Measurements from ENCODE around the gene BNC2. TPM values are rescaled to one million over a fixed set of nuclear protein-coding genes. Genes with fewer than 3 reads are reported as not detected.
A peak's percentile ranks its signal among the peaks of the same experiment; 100 is the strongest.

The BNC2 gene
- total RNA-seq, 1 donor from 2014 or later = 38.0 TPM

DNA sequence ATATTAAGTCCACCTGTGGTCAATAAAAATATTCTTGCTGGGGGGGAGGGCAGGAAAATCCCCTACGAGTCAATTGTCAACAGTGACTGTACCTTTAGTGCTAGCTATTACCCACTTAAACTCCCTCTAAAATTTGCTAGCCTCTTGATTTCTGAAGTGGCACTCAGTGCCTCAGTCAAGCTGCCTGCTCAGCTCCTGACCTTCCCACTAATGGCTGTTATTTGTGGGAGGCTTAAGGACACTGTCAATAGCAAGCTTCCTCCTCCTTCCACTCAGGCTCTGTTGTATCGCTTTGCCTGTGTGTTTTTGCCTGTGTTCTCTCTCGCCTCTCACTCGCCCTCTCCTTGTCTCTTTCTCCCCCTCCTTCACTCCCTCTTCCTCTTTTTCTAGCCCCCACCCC, 140.8 kb downstream of the BNC2 start:
- Histone ChIP-seq H3K4me3 (ENCODE audit: insufficient read depth, low read depth, low read length) (no peak overlapping the region), H3K27me3 (ENCODE audit: insufficient read depth, low read length) (no peaks in the 10 kb centered on the region), H2AFZ (ENCODE audit: low read depth, low read length) (no peak overlapping the region), H3K79me2 (ENCODE audit: insufficient read depth, low read length) (peaks cover 34% of the 10 kb centered on the region), H3K27ac (ENCODE audit: low read depth, low read length) (no peak overlapping the region), H4K20me1 (ENCODE audit: insufficient read depth, low read length) (no peaks in the 10 kb centered on the region), H3K4me1 (ENCODE audit: insufficient read depth, low read length) (peaks cover 19% of the 10 kb centered on the region), H3K4me2 (ENCODE audit: low read length) (peak overlapping the region; percentile 7), H3K9ac (ENCODE audit: low read length) (no peak overlapping the region), H3K36me3 (ENCODE audit: insufficient read depth, low read length) (no peaks in the 10 kb centered on the region), H3K9me3 (ENCODE audit: insufficient read depth, low read depth, low read length) (no peaks in the 10 kb centered on the region)
- peak overlapping the region; percentile 40 for H3K4me3 Mint-ChIP-seq (ENCODE audit: unreplicated experiment)
- H3K27me3 Mint-ChIP-seq (ENCODE audit: low read depth, unreplicated experiment) = no peaks in the 10 kb centered on the region
- FAIRE-seq (no peak), DNase-seq (ENCODE audit: low read depth) (no peak)
- H3K27ac Mint-ChIP-seq (ENCODE audit: unreplicated experiment) = peak overlapping the region; percentile 59
- H3K9me3 Mint-ChIP-seq (ENCODE audit: unreplicated experiment) = no peaks in the 10 kb centered on the region
- H3K4me1 Mint-ChIP-seq (ENCODE audit: low read depth, unreplicated experiment) = peaks cover 27% of the 10 kb centered on the region
- peaks cover 4% of the 10 kb centered on the region for H3K36me3 Mint-ChIP-seq (ENCODE audit: low read depth, unreplicated experiment)
- TF ChIP-seq EZH2 (IDR thresholded peaks at IDR 0.05; ENCODE audit: insufficient read depth, low read length) = no peak
- TF ChIP-seq, protein P1, sequence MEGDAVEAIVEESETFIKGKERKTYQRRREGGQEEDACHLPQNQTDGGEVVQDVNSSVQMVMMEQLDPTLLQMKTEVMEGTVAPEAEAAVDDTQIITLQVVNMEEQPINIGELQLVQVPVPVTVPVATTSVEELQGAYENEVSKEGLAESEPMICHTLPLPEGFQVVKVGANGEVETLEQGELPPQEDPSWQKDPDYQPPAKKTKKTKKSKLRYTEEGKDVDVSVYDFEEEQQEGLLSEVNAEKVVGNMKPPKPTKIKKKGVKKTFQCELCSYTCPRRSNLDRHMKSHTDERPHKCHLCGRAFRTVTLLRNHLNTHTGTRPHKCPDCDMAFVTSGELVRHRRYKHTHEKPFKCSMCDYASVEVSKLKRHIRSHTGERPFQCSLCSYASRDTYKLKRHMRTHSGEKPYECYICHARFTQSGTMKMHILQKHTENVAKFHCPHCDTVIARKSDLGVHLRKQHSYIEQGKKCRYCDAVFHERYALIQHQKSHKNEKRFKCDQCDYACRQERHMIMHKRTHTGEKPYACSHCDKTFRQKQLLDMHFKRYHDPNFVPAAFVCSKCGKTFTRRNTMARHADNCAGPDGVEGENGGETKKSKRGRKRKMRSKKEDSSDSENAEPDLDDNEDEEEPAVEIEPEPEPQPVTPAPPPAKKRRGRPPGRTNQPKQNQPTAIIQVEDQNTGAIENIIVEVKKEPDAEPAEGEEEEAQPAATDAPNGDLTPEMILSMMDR (IDR thresholded peaks at IDR 0.05; ENCODE audit: insufficient read depth, low read depth, low read length) = no peak

DNA sequence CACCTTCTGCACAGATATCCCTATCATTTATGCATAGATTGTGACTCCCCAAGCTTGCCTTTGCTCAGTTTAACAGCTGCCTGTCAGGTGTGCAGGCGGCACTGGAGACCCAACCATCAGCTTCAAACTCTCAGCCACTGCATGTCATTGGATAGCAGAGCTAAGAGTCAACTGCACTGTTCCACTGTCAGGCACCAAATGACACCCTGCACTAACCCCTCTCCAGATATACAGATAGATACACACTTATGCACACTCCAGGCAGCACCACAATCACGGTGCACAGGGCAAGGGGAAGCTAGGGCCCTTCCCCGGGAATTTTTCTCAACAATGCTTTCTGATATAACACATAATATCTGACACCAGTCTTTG, 142.3 kb downstream of the BNC2 start:
- DNase-seq (ENCODE audit: low read depth) = no peak
- Histone ChIP-seq H3K9me3 (ENCODE audit: insufficient read depth, low read depth, low read length) (no peaks in the 10 kb centered on the region), H2AFZ (ENCODE audit: low read depth, low read length) (no peak overlapping the region), H3K27ac (ENCODE audit: low read depth, low read length) (peak overlapping the region; percentile 89), H3K79me2 (ENCODE audit: insufficient read depth, low read length) (peaks cover 41% of the 10 kb centered on the region), H3K36me3 (ENCODE audit: insufficient read depth, low read length) (no peaks in the 10 kb centered on the region), H3K4me3 (ENCODE audit: insufficient read depth, low read depth, low read length) (peak overlapping the region; percentile 81), H3K27me3 (ENCODE audit: insufficient read depth, low read length) (no peaks in the 10 kb centered on the region), H4K20me1 (ENCODE audit: insufficient read depth, low read length) (no peaks in the 10 kb centered on the region), H3K9ac (ENCODE audit: low read length) (peak overlapping the region; percentile 94), H3K4me2 (ENCODE audit: low read length) (peak overlapping the region; percentile 93), H3K4me1 (ENCODE audit: insufficient read depth, low read length) (peaks cover 19% of the 10 kb centered on the region)
- H3K4me1 Mint-ChIP-seq (ENCODE audit: low read depth, unreplicated experiment) = peaks cover 27% of the 10 kb centered on the region
- H3K36me3 Mint-ChIP-seq (ENCODE audit: low read depth, unreplicated experiment) = no peaks in the 10 kb centered on the region
- no peak for FAIRE-seq
- no peak for TF ChIP-seq EZH2 (IDR thresholded peaks at IDR 0.05; ENCODE audit: insufficient read depth, low read length)
- TF ChIP-seq, protein P1 (IDR thresholded peaks at IDR 0.05; ENCODE audit: insufficient read depth, low read depth, low read length) = no peak
- H3K27ac Mint-ChIP-seq (ENCODE audit: unreplicated experiment) = peak overlapping the region; percentile 27
- H3K4me3 Mint-ChIP-seq (ENCODE audit: unreplicated experiment) = peak overlapping the region; percentile 93
- no peaks in the 10 kb centered on the region for H3K27me3 Mint-ChIP-seq (ENCODE audit: low read depth, unreplicated experiment)
- H3K9me3 Mint-ChIP-seq (ENCODE audit: unreplicated experiment) = no peaks in the 10 kb centered on the region

GRCh38 chr9:16727452-16728136, 142.9 kb downstream of the BNC2 start:
- Mint-ChIP-seq H3K9me3 (ENCODE audit: unreplicated experiment) (no peaks in the 10 kb centered on the region), H3K36me3 (ENCODE audit: low read depth, unreplicated experiment) (no peaks in the 10 kb centered on the region), H3K4me3 (ENCODE audit: unreplicated experiment) (peak overlapping the region; percentile 93), H3K27ac (ENCODE audit: unreplicated experiment) (peak overlapping the region; percentile 94), H3K27me3 (ENCODE audit: low read depth, unreplicated experiment) (no peaks in the 10 kb centered on the region), H3K4me1 (ENCODE audit: low read depth, unreplicated experiment) (peaks cover 27% of the 10 kb centered on the region)
- peaks cover 46% of the 10 kb centered on the region for H3K79me2 ChIP-seq (ENCODE audit: insufficient read depth, low read length)
- H3K4me2 ChIP-seq (ENCODE audit: low read length) = peak overlapping the region; percentile 93
- H3K27me3 ChIP-seq (ENCODE audit: insufficient read depth, low read length) = no peaks in the 10 kb centered on the region
- no peak for FAIRE-seq
- H3K9ac ChIP-seq (ENCODE audit: low read length) = peak overlapping the region; percentile 94
- H3K36me3 ChIP-seq (ENCODE audit: insufficient read depth, low read length) = no peaks in the 10 kb centered on the region
- TF ChIP-seq EZH2 (IDR thresholded peaks at IDR 0.05; ENCODE audit: insufficient read depth, low read length) = no peak
- TF ChIP-seq, protein P1 (IDR thresholded peaks at IDR 0.05; ENCODE audit: insufficient read depth, low read depth, low read length) = no peak
- DNase-seq (ENCODE audit: low read depth) = no peak
- H3K4me3 ChIP-seq (ENCODE audit: insufficient read depth, low read depth, low read length) = peak overlapping the region; percentile 81
- H3K9me3 ChIP-seq (ENCODE audit: insufficient read depth, low read depth, low read length) = no peaks in the 10 kb centered on the region
- H2AFZ ChIP-seq (ENCODE audit: low read depth, low read length) = peak overlapping the region; percentile 65
- no peaks in the 10 kb centered on the region for H4K20me1 ChIP-seq (ENCODE audit: insufficient read depth, low read length)
- peaks cover 19% of the 10 kb centered on the region for H3K4me1 ChIP-seq (ENCODE audit: insufficient read depth, low read length)
- peak overlapping the region; percentile 89 for H3K27ac ChIP-seq (ENCODE audit: low read depth, low read length)

All from astrocyte (in vitro differentiated cells and primary cell).